WTC11 (cell line): ENCODE measurements around the gene PDPK1. TPM values are rescaled to one million over a fixed set of nuclear protein-coding genes. Genes with fewer than 3 reads are reported as not detected.

ENCODE experiments used
- ATAC-seq: fragments of 200-7000 bp; cut with Tn5 transposase; 2 replicates; pipeline ENCODE4 v1.10.0; 2021; ENCODE audit warnings: mild to moderate bottlenecking, moderate library complexity
- CTCF ChIA-PET: fragments of 300-600 bp; sonication (Branson Sonifier 250); formaldehyde crosslinking; loops from one replicate; lab custom pipeline; 2021; ENCODE audit warnings: antibody characterized with exemption; lab: Charles Lee
- POLR2A ChIA-PET: fragments of 350-600 bp; sonication (Branson Sonifier 250); formaldehyde crosslinking; loops from one replicate; lab custom pipeline; 2021; ENCODE audit warnings: antibody characterized with exemption; lab: Charles Lee
- DNase-seq: peaks from one replicate; pipeline ENCODE4 v3.0.0; 2021; ENCODE audit warnings: low spot score
- H3K27ac Mint-ChIP-seq: 2 replicates; pipeline ENCODE4 v1.8.0; 2021; ENCODE audit warnings: mixed read lengths
- H3K27me3 Mint-ChIP-seq: 2 replicates; pipeline ENCODE4 v1.8.0; 2021; ENCODE audit warnings: low read depth, mild to moderate bottlenecking, moderate library complexity, mixed read lengths
- H3K36me3 Mint-ChIP-seq: 2 replicates; pipeline ENCODE4 v1.8.0; 2021; ENCODE audit warnings: mixed read lengths
- H3K4me1 Mint-ChIP-seq: 2 replicates; pipeline ENCODE4 v1.8.0; 2022; ENCODE audit warnings: mixed read lengths
- H3K4me3 Mint-ChIP-seq: 2 replicates; pipeline ENCODE4 v1.8.0; 2021; ENCODE audit warnings: mild to moderate bottlenecking, moderate library complexity, mixed read lengths
- H3K9me3 Mint-ChIP-seq: 2 replicates; pipeline ENCODE4 v1.8.0; 2021; ENCODE audit warnings: mixed read lengths
- AFF4 ChIP-seq: sonication (generic); formaldehyde crosslinking; IDR thresholded peaks from 2 replicates; pipeline ENCODE4 v1.8.1; 2023; ENCODE audit warnings: mild to moderate bottlenecking, missing genetic modification reagents, borderline replicate concordance
- ATF6 ChIP-seq: sonication (generic); formaldehyde crosslinking; IDR thresholded peaks from 2 replicates; pipeline ENCODE4 v1.8.1; 2023; ENCODE audit warnings: mild to moderate bottlenecking, missing genetic modification reagents
- CBFB ChIP-seq: sonication (generic); formaldehyde crosslinking; IDR thresholded peaks from 2 replicates; pipeline ENCODE4 v1.8.1; 2022; ENCODE audit warnings: mild to moderate bottlenecking, low read depth, missing genetic modification reagents
- ELF4 ChIP-seq: sonication (generic); formaldehyde crosslinking; IDR thresholded peaks from 2 replicates; pipeline ENCODE4 v1.8.1; 2022; ENCODE audit warnings: low read depth, mild to moderate bottlenecking, moderate library complexity, missing genetic modification reagents
- FOXJ3 ChIP-seq: sonication (generic); formaldehyde crosslinking; IDR thresholded peaks from 2 replicates; pipeline ENCODE4 v1.9.0; 2021; ENCODE audit warnings: missing genetic modification reagents, mild to moderate bottlenecking, borderline replicate concordance
- GRHL2 ChIP-seq: fragments of 250-450 bp; sonication (Bioruptor Pico); IDR thresholded peaks from 2 replicates; pipeline ENCODE4 v1.8.0; 2022; ENCODE audit warnings: mild to moderate bottlenecking, moderate library complexity; ENCODE audit not compliant: insufficient replicate concordance, severe bottlenecking
- MAX ChIP-seq: sonication (generic); formaldehyde crosslinking; IDR thresholded peaks from 2 replicates; pipeline ENCODE4 v1.8.0; 2022; ENCODE audit warnings: mild to moderate bottlenecking, missing genetic modification reagents
- MYBL2 ChIP-seq: sonication (generic); formaldehyde crosslinking; IDR thresholded peaks from 2 replicates; pipeline ENCODE4 v1.8.1; 2023; ENCODE audit warnings: mild to moderate bottlenecking, moderate library complexity, missing genetic modification reagents
- RORB ChIP-seq: fragments of 250-450 bp; sonication (Bioruptor Pico); IDR thresholded peaks from 2 replicates; pipeline ENCODE4 v1.9.0; 2021; ENCODE audit warnings: mild to moderate bottlenecking
- TEAD4 ChIP-seq: sonication (generic); formaldehyde crosslinking; IDR thresholded peaks from 2 replicates; pipeline ENCODE4 v1.8.0; 2022; ENCODE audit warnings: mild to moderate bottlenecking, missing genetic modification reagents
- TP53 ChIP-seq: sonication (generic); formaldehyde crosslinking; IDR thresholded peaks from 2 replicates; pipeline ENCODE4 v1.8.1; 2023; ENCODE audit warnings: mild to moderate bottlenecking, missing genetic modification reagents
- USF1 ChIP-seq: sonication (generic); formaldehyde crosslinking; IDR thresholded peaks from 2 replicates; pipeline ENCODE4 v1.8.0; 2022; ENCODE audit warnings: mild to moderate bottlenecking, missing genetic modification reagents
- ZNF121 ChIP-seq: sonication (generic); formaldehyde crosslinking; IDR thresholded peaks from 2 replicates; pipeline ENCODE4 v1.8.0; 2023; ENCODE audit warnings: missing genetic modification reagents
- ZNF219 ChIP-seq: sonication (generic); formaldehyde crosslinking; IDR thresholded peaks from 2 replicates; pipeline ENCODE4 v1.8.0; 2023; ENCODE audit warnings: missing genetic modification reagents, mild to moderate bottlenecking, borderline replicate concordance
- ZNF532 ChIP-seq: fragments of 250-450 bp; sonication (Bioruptor Pico); IDR thresholded peaks from 2 replicates; pipeline ENCODE4 v1.9.0; 2021; ENCODE audit warnings: mild to moderate bottlenecking, borderline replicate concordance
- ZSCAN18 ChIP-seq: fragments of 250-450 bp; sonication (Bioruptor Pico); IDR thresholded peaks from 2 replicates; pipeline ENCODE4 v2.1.2; 2022; ENCODE audit warnings: mild to moderate bottlenecking, moderate library complexity
- total RNA-seq: library from RNA; stranded (reverse); gene quantifications from 3 replicates; pipeline ENCODE4 v1.2.3, GENCODE V29; 2021
- TF ChIP-seq, protein P1 (sequence below): sonication (generic); formaldehyde crosslinking; IDR thresholded peaks from 2 replicates; pipeline ENCODE4 v1.8.0; 2022; ENCODE audit warnings: mild to moderate bottlenecking, missing genetic modification reagents
- TF ChIP-seq, protein P2 (sequence below): fragments of 250-450 bp; sonication (Bioruptor Pico); conservative IDR thresholded peaks from 2 replicates; pipeline ENCODE4 v1.9.0; 2021; ENCODE audit warnings: mild to moderate bottlenecking

Gene PDPK1
- total RNA-seq, 1 experiment from 2014 or later: 31.4 TPM

DNA sequence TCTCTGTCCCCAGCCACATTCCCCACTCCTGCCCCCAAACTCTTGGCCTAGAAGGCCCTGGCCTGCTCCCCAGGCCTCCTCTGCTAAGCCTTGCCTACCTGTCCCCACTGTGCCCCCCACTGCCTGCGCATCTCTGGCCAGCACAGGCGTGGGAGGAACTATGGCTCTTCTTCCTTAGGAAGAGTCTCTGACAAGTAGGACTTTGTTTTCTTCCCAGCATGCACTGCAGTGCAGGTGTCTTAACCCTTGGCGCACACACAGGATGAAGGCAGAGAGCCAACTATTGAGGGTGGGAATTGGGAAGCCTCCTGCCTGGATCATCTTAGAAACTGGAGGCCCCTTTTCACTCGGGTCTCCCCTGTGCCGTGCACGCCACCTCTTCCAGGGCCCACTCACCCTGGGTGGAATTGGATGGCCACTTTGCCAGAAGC lies 14.0 kb upstream of the PDPK1 start (continued):
- TF ChIP-seq, protein P1, sequence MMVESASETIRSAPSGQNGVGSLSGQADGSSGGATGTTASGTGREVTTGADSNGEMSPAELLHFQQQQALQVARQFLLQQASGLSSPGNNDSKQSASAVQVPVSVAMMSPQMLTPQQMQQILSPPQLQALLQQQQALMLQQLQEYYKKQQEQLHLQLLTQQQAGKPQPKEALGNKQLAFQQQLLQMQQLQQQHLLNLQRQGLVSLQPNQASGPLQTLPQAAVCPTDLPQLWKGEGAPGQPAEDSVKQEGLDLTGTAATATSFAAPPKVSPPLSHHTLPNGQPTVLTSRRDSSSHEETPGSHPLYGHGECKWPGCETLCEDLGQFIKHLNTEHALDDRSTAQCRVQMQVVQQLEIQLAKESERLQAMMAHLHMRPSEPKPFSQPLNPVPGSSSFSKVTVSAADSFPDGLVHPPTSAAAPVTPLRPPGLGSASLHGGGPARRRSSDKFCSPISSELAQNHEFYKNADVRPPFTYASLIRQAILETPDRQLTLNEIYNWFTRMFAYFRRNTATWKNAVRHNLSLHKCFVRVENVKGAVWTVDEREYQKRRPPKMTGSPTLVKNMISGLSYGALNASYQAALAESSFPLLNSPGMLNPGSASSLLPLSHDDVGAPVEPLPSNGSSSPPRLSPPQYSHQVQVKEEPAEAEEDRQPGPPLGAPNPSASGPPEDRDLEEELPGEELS (CRISPR knock-in tag): no peak

DNA sequence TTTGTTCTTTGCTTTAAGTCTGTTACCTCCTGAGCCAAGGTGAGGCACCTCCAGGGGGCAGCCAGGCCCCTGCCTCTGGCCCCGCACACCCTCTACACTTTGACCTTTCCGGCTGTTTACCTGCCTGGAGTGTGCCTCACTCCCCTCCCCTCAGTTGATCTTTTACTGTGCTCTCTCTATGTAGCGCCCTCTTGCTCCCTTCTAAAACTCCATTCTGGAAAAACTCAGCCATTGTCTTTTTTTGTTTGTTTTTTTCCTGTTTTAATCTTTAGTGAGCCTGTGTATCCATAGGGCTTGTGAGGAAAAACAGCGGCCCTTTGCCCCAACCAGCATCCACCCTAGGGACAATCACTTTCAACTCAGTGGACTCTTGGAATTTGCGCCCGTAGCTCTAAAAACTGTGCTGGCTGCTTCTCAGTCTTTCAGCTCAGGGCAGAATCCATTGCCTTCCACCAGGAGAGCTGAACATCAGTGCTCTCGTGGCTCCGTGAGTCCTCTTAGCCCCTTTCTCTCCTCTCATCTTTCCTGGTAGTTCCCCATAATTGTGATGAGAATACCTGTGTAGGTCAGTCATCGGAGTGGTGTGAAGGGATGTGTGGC lies 13.4 kb upstream of the PDPK1 start:
- ChIA-PET POLR2A (no interaction called here), CTCF (interaction anchor here (0.6 to 1.3 kb wide), 5 partner anchors 8 to 74 kb away, joined by 3 to 5 read pairs (median 4); partner anchors contain the start of gene ATP6V0C)
- Mint-ChIP-seq H3K27me3 (no peaks in the 10 kb centered on the region), H3K9me3 (no peaks in the 10 kb centered on the region), H3K36me3 (peaks cover 8% of the 10 kb centered on the region), H3K4me3 (no peak overlapping the region), H3K27ac (peak overlapping the region; percentile 77; the same call in 1 of the 2 replicates), H3K4me1 (peaks cover 13% of the 10 kb centered on the region)
- no peak for DNase-seq
- ATAC-seq: peak; percentile 53
- TF ChIP-seq ZSCAN18 (CRISPR knock-in tag) (no peak), ZNF121 (CRISPR knock-in tag) (no peak), MYBL2 (CRISPR knock-in tag) (no peak), ATF6 (no peak), TP53 (CRISPR knock-in tag) (no peak), RORB (CRISPR knock-in tag) (no peak), MAX (no peak), CBFB (CRISPR knock-in tag) (no peak), AFF4 (CRISPR knock-in tag) (no peak), ELF4 (CRISPR knock-in tag) (no peak), USF1 (CRISPR knock-in tag) (no peak), ZNF532 (CRISPR knock-in tag) (no peak), GRHL2 (no peak), FOXJ3 (CRISPR knock-in tag) (no peak), TEAD4 (CRISPR knock-in tag) (no peak), ZNF219 (CRISPR knock-in tag) (no peak)
- TF ChIP-seq, protein P2, sequence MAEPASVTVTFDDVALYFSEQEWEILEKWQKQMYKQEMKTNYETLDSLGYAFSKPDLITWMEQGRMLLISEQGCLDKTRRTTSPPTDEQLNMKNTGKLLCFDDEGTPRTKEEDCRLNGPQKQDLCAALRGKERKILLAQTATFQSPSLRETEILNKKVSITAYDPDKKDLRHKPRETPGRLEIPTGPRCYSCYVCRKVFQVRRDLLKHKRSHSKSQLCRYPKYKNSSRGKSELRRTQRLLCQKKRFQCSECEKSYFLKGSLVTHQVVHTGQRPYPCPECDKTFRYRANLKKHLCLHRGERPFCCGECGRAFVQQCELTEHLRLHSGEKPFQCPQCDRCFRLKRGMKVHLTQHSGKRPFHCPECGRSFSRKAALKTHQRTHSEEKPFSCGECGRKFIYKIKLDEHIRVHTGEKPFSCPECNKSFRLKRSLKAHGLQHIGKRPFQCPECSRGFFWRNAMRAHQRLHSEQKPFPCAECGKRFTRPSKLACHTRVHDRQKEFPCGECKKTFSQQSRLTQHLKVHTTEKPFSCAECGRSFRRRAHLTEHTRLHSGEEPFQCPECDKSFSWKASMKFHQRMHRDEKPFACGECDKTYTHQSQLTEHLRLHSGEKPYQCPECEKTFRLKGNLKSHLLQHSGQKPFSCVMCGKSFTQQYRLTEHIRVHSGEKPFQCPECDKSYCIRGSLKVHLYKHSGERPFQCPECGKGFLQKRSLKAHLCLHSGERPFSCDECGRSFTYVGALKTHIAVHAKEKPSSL (CRISPR knock-in tag): no peak
